NCI-H82 treated with DMSO at 0.1 percent for 48 hours (cell line): ENCODE results near the gene SNX20.

Source experiments
- DNase-seq: peaks from one replicate; lab custom pipeline; 2025; ENCODE audit not compliant: unreplicated experiment; lab: John Stamatoyannopoulos, UW

The SNX20 gene

GRCh38 chr16:50637716-50638602 lies 43.2 kb downstream of the SNX20 start:
- no peak for DNase-seq

DNA sequence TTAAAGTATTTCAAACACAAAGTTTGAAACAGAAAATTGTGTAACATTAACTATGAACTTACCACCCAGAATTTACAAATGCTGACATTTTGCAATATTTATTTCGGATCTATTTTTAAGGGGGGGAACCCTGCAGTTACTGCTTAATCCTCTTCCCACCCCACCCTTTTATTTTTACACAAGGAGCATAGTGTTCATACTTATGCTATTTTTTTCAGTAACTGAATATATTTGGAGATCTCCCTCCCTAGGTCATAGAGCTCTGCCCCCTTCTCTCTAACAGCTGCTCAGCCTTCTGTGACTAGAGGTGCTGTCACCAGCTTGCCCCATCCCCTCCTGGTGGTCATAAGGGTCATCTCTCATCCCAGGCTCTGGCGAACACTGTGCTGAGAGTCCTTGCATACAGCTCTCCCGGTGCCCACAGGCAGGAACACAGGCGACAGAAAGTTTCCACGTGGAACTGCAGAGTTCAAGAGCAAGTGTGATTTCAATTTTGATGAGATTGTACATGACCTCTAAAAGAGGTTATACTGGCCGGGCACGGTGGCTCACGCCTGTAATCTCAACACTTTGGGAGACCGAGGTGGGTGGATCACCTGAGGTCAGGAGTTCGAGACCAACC lies 44.2 kb downstream of the SNX20 start:
- DNase-seq: no peak

- peak; percentile 83 for DNase-seq
Measured at GRCh38 chr16:50635505-50636392, 45.4 kb downstream of the SNX20 start.

GRCh38 chr16:50634947-50635346 lies 46.2 kb downstream of the SNX20 start:
- DNase-seq: peak; percentile 69

DNA sequence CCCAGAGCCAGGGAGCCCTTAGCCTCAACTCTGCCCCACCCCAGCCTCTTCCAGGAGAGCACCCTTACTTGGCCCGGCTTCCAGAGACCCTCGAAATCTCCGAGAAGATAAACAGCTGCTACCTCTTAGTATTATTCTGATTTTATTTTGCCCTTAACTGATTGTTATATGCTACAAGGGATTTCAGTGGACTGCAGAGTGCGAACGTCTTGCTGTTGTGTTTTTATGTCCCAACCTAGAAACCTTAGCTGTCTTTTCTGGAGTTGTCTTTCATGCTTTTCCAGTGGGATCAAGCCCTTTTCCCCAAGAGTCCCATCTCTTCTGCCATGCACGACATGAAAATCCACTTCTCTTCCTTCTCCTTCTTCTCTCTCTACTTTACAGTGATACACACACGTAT lies 47.0 kb downstream of the SNX20 start:
- no peak for DNase-seq

DNA sequence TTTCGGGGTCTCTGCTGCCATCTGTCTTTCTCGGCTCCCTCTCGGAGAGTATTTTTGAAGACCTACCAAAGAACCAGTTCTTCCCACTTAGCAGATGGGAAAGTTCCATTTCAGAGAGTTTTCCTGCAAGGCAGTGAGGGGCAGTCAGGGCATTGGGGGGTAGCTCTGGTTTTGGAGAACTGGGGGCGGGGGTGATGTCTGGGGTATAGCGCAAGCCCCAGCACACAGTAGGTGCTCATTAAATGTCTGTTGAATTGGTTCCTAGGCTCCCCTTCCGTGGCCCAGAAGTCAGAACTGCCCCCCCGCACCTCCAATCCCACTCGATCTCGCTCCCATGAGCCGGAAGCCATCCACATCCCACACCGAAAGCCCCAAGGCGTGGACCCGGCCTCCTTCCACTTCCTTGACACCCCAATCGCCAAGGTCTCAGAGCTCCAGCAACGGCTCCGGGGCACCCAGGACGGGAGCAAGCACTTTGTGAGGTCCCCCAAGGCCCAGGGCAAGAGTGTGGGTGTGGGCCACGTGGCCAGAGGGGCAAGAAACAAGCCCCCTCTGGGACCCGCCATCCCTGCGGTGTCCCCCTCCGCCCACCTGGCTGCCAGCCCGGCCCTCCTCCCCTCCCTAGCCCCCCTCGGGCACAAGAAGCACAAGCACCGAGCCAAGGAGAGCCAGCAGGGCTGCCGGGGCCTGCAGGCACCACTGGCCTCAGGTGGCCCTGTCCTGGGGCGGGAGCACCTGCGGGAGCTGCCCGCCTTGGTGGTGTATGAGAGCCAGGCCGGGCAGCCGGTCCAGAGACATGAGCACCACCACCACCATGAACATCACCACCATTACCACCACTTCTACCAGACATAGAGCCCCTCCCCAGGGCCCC lies 47.9 kb downstream of the SNX20 start:
- no peak for DNase-seq

DNA sequence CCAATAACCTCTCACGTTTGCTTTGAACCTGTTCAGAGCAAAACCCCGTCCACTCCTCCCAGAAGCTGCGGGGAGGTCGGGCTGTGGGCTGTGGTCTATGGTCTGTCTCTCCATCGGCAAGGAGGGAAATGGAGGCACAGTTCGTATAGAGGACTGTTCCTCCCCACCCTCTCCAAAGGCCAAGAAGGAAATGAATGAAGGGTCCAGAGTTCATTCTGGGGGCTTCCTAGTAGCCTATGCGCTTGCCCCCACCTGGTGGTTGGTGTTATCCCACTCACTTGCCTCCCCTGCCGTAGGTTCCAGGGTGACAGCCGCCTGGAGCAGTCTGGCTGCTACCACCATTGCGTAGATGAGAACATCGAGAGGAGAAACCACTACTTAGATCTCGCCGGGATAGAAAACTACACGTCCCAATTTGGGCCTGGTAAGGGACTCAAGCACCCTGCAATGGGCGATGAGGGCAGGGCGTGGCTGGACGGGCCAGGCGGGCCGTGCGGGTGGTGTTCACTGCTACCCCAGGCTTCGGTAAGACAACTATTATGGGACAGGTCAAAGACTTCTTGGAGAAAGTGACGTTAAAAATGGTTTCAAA lies 49.0 kb downstream of the SNX20 start:
- no peak for DNase-seq

DNA sequence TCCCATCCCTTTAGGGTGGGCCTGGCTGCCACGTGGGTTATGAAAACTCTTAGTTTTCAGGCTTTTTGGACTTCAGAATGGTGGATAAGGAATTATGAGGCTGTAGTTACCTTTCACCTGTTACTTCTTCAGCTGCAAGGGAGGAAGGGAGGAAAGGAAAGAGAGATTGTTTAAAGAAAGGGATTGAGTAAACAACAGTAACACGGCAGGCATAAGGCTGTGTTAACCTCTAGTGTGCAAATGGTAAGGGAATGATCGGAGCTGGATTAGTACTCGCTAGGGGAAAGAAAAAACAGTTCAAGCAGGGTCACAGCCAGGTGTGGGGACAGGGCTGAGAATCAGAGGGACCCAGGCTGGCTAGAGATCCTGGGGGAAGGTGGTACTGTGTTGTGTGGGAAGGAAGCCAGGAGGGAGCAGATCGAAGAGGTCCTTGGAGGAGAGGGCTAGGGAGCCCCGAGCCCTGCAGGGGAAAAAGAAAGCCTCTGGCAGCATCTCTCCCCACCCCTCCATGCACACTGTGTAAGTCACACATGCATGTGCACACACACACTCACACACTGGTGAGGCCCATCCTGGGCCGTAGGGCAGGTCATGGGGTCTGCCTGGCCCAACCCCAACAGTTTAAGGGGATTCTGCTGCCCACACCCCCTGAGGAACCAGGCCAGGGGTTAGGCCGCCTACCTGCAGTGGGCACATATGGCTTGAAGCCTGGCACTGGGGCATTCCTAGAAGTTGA lies 49.7 kb downstream of the SNX20 start:
- DNase-seq: no peak

- DNase-seq: no peak
Measured at GRCh38 chr16:50630394-50631020, 50.6 kb downstream of the SNX20 start.

DNA sequence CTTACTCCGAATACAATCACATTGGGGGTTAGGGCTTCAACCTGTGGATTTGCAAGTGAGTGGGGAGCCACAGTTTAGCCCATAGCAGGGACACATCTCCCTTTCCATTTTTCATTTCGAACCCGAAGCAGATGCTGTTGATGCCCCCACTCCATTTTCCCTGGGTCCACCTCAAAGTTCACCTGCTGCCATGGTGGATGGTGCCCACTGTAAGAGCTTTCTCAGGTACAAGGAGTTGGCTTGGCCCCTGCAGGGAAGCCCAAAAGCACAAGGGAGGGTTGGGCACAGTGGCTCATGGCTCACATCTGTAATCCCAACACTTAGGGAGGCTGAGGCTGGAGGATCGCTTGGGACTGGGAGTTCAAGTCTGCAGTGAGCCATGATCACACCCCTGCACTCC lies 51.8 kb downstream of the SNX20 start:
- DNase-seq: no peak

DNA sequence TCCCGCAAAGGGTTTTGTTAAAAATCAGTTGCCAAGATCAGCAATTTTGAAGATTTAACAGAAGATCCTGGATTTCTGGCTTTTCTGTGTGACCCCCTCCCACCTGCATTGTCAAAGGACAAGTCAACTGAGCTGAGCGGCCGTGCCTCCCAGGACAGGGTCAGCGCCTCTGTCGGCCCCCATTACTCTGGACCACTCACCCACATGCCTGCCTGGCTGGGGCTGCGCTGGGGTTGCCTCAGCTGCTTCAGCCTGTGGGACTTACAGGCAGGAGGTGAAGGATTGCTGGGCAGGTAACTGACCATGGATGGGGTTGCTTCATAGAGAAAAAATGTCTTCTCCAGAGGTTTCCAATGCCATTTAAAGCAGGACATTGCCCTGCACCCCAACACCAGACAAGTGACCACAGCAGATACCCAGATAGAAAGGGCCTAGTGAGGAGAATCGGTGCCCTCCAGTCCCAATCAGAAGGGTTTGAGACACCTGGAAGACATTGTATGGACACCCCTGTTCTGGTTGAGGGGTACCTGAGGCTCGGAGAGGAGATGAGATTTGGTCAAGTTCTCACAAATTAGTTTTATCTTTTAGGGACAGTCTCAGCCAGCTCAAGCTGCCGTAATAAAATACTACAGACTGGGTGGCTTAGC lies 52.8 kb downstream of the SNX20 start:
- no peak for DNase-seq

DNA sequence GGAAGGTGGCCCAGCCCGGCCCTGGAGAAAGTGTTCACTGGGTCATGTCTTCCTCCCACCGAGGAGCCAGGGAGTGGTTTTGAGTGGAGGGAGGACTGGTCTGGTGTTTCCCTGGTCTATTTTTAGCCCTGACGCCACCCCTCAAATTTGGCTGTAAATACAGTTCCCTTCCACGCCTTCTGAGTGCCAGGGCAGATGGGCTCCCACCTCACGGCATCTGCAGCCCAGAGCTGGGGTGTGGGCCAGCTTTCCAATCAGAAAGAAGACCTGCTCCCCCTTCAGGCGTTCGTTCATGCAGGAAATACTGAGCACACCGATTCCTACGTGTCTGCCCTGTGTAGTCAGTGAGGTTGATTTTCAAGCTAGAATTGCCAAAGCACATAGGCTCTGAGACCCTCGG lies 53.7 kb downstream of the SNX20 start:
- DNase-seq: no peak

- DNase-seq: no peak
Measured at GRCh38 chr16:50626868-50627267, 54.2 kb downstream of the SNX20 start.

- no peak for DNase-seq
Measured at GRCh38 chr16:50625374-50625773, 55.7 kb downstream of the SNX20 start.

GRCh38 chr16:50624449-50624970 lies 56.6 kb downstream of the SNX20 start:
- no peak for DNase-seq

- DNase-seq: no peak
Measured at GRCh38 chr16:50622643-50623369, 58.3 kb downstream of the SNX20 start.

- DNase-seq: no peak
Measured at GRCh38 chr16:50622029-50622428, 59.1 kb downstream of the SNX20 start.
